ENCODE data around the gene PPFIA2.
A peak's percentile ranks its signal among the peaks of the same experiment; 100 is the strongest.

Gene PPFIA2

DNA sequence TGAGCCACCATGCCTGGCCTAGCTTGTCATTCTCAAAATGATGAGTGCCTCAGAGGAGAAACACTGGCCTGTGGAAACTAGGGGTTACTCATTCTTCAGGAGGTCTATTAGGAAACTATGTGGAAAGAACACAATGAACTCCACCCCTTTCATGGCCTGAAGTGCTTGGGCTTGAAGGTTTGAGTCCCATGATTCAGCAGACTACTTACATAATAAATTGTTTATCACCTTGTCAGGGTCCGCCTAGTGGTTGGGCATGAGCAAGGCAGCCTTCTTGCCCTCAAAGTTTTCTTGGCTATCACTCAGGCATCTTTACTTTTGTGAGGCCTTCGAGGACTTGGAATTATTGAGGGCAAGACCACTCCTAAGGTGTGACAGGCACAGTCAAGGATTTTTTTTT, 430.1 kb downstream of the PPFIA2 start:
- no peaks in the 10 kb centered on the region for H3K4me1 ChIP-seq
- no peaks in the 10 kb centered on the region for H3K27me3 ChIP-seq (ENCODE audit: low read depth)
- in situ Hi-C loops (cut with MboI; ENCODE audit: low sequenced_read_pairs): no loop called here
- H3K36me3 ChIP-seq (replicated peaks): no peaks in the 10 kb centered on the region
- peak; percentile 12 to 46 for DNase-seq (ENCODE audit: low spot score in 2 of 2)
- no peak overlapping the region for H3K4me3 ChIP-seq
- H3K9me3 ChIP-seq: no peaks in the 10 kb centered on the region

GRCh38 chr12:81327425-81327824, 431.7 kb downstream of the PPFIA2 start:
- Histone ChIP-seq H3K4me1 (no peaks in the 10 kb centered on the region), H3K9me3 (no peaks in the 10 kb centered on the region), H3K4me3 (no peak overlapping the region), H3K27me3 (ENCODE audit: low read depth) (no peaks in the 10 kb centered on the region), H3K36me3 (replicated peaks) (no peaks in the 10 kb centered on the region)
- in situ Hi-C loops (cut with MboI; ENCODE audit: low sequenced_read_pairs): no loop called here
- no peak for DNase-seq (ENCODE audit: low spot score in 2 of 2)

DNA sequence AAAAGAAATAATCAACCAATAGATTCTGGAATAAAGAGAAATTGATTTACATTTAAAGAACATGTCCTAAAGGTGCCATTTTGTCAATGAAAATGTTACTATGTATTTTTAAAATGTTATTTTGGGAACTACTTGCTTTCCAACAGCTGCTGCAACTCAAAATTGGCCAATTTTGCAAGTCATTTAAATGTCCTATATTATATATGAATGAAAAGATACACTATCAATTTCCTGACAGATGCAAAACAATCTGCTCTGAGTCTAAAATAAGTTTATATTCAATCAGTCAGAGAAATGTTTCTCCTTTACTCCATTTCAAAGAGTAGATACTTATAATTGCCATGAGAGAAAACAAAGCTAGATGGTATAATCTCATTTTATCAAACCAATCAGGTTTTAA, 434.1 kb downstream of the PPFIA2 start:
- H3K27me3 ChIP-seq (ENCODE audit: low read depth): no peaks in the 10 kb centered on the region
- H3K4me3 ChIP-seq: no peak overlapping the region
- H3K9me3 ChIP-seq: no peaks in the 10 kb centered on the region
- H3K36me3 ChIP-seq (replicated peaks): no peaks in the 10 kb centered on the region
- no peaks in the 10 kb centered on the region for H3K4me1 ChIP-seq
- no peak for DNase-seq (ENCODE audit: low spot score in 2 of 2)
- in situ Hi-C loops (cut with MboI; ENCODE audit: low sequenced_read_pairs): no loop called here

- Histone ChIP-seq H3K4me3 (no peak overlapping the region), H3K9me3 (no peaks in the 10 kb centered on the region), H3K36me3 (replicated peaks) (no peaks in the 10 kb centered on the region), H3K27me3 (ENCODE audit: low read depth) (no peaks in the 10 kb centered on the region), H3K4me1 (no peaks in the 10 kb centered on the region)
- in situ Hi-C loops (cut with MboI; ENCODE audit: low sequenced_read_pairs): no loop called here
- no peak for DNase-seq (ENCODE audit: low spot score in 2 of 2)
Measured at GRCh38 chr12:81314903-81315531, 444.1 kb downstream of the PPFIA2 start.

GRCh38 chr12:81303935-81304334, 455.2 kb downstream of the PPFIA2 start:
- Histone ChIP-seq H3K4me3 (no peak overlapping the region), H3K4me1 (no peaks in the 10 kb centered on the region), H3K9me3 (no peaks in the 10 kb centered on the region), H3K27me3 (ENCODE audit: low read depth) (no peaks in the 10 kb centered on the region; the same call in 1 of the 2 replicates), H3K36me3 (replicated peaks) (no peaks in the 10 kb centered on the region)
- no peak for DNase-seq (ENCODE audit: low spot score in 2 of 2)
- in situ Hi-C loops (cut with MboI; ENCODE audit: low sequenced_read_pairs): no loop called here

DNA sequence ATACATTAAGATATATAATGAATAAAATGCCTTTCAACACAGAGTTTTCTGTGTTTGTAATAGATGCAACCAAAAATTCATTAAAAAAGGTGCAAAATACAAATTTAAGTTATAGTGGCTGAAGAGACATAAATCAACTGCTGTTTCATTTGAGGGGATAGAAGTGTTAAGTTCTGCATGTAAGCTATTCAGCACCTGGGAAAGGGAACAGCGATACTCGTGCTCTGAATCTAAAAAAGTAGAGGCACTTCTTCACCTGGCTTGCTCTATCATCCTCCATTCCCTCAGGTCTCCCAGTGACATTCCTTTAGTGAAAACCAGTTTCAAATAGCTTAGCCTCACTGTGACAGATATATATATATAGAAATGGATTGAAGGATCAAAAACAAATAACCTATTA, 458.7 kb downstream of the PPFIA2 start:
- no peaks in the 10 kb centered on the region for H3K9me3 ChIP-seq

GRCh38 chr12:81297601-81298000, 461.5 kb downstream of the PPFIA2 start:
- DNase-seq (ENCODE audit: low spot score in 2 of 2): no peak
- no peak overlapping the region for H3K4me3 ChIP-seq
- in situ Hi-C loops (cut with MboI; ENCODE audit: low sequenced_read_pairs): no loop called here
- no peaks in the 10 kb centered on the region for H3K36me3 ChIP-seq (replicated peaks)
- H3K4me1 ChIP-seq: no peaks in the 10 kb centered on the region
- no peaks in the 10 kb centered on the region; the same call in 1 of the 2 replicates for H3K27me3 ChIP-seq (ENCODE audit: low read depth)
- no peaks in the 10 kb centered on the region for H3K9me3 ChIP-seq

More for the DNA sequence above, 458.7 kb downstream of the PPFIA2 start:
- H3K27me3 ChIP-seq (ENCODE audit: low read depth): no peaks in the 10 kb centered on the region; the same call in 1 of the 2 replicates
- no peak overlapping the region for H3K4me3 ChIP-seq
- in situ Hi-C loops (cut with MboI; ENCODE audit: low sequenced_read_pairs): no loop called here
- DNase-seq (ENCODE audit: low spot score in 2 of 2): no peak
- H3K4me1 ChIP-seq: no peaks in the 10 kb centered on the region
- H3K36me3 ChIP-seq (replicated peaks): no peaks in the 10 kb centered on the region

DNA sequence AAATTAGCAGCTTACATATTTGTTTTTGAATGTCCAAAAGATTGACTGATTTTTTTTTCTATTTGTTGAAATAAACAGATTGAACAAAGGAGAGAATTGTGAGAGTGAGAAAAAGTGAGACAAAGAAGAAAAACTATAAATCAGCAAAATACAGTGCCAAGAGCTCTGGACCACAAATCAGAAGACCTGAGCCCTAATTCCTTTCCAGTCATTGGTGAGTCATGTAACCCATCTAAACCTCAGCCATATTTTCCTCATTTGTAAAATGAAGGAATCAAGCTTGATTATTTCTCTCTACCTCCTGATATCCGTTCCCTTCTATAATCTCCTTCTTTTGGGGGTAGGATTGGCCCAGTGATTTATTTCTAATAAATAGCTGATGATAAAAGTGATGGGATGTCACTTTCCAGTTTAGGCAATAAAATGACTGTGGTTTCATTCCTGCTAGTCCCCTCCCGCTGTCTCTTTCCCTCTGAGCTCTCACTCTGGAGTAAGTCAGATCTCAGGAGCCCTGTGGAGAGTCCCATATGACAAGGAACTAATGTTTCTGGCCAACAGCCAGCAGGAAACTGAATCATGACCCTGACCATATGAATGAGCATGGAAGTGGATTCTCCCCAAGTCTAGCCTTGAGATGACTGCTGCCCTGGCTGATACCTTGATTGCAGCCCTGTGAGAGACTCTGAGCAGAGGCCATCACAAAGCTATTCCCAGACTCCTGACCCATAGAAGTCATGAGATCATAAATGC, 462.4 kb downstream of the PPFIA2 start:
- no peaks in the 10 kb centered on the region for H3K36me3 ChIP-seq (replicated peaks)
- no peaks in the 10 kb centered on the region for H3K4me1 ChIP-seq
- in situ Hi-C loops (cut with MboI; ENCODE audit: low sequenced_read_pairs): no loop called here
- no peaks in the 10 kb centered on the region for H3K9me3 ChIP-seq
- no peaks in the 10 kb centered on the region; the same call in 1 of the 2 replicates for H3K27me3 ChIP-seq (ENCODE audit: low read depth)
- DNase-seq (ENCODE audit: low spot score in 2 of 2): no peak
- no peak overlapping the region for H3K4me3 ChIP-seq

- in situ Hi-C loops (cut with MboI; ENCODE audit: low sequenced_read_pairs): no loop called here
- Histone ChIP-seq H3K27me3 (ENCODE audit: low read depth) (no peaks in the 10 kb centered on the region), H3K36me3 (replicated peaks) (no peaks in the 10 kb centered on the region), H3K9me3 (no peaks in the 10 kb centered on the region), H3K4me1 (no peaks in the 10 kb centered on the region), H3K4me3 (no peak overlapping the region)
- no peak for DNase-seq (ENCODE audit: low spot score in 2 of 2)
Measured at GRCh38 chr12:81295251-81295650, 463.9 kb downstream of the PPFIA2 start.

DNA sequence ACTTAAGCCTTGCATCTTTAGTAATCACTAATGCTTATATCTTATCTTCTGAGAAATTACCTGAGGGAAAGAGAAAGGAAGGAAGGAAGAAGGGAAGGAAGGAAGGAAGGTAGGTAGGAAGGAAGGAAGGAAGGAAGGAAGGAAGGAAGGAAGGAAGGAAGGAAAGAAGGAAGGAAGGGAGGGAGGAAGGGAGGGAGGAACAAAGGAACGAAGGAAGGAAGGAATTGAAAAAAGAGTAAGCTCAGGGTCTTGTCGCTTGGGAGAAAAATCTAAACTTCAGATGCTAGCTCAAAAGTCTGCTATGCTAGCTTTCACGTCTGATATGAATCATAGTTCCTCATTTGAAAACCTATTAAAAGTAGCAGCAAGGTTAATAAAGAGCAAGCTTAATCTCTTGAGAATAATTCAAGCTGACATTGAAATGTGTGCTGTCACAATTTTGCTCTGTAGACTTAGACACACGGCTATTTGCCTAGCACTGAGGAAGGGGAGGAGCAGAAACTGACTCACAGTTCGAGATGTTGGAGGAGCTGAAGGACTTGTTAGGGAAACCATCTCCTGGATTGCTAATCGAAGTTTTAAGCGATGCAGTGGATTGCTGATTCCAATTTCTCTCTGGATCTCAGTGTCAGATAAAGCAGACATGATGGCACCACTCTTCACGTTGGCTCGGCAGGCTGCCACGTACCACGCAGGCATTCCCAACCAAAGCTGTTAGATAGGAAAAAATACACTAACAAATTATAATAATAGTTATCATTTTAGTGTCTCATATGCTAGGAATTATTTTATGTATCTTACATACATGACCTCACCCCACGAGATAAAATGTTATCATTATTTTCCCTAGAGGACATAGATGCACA, 464.6 kb downstream of the PPFIA2 start:
- H3K4me3 ChIP-seq: no peak overlapping the region
- peaks cover under 1% of the 10 kb centered on the region; the same call in 1 of the 2 replicates for H3K4me1 ChIP-seq
- DNase-seq (ENCODE audit: low spot score in 2 of 2): no peak
- no peaks in the 10 kb centered on the region for H3K9me3 ChIP-seq
- in situ Hi-C loops (cut with MboI; ENCODE audit: low sequenced_read_pairs): no loop called here
- H3K27me3 ChIP-seq (ENCODE audit: low read depth): no peaks in the 10 kb centered on the region
- H3K36me3 ChIP-seq (replicated peaks): no peaks in the 10 kb centered on the region

GRCh38 chr12:81288651-81289050, 470.5 kb downstream of the PPFIA2 start:
- in situ Hi-C loops (cut with MboI; ENCODE audit: low sequenced_read_pairs): no loop called here
- Histone ChIP-seq H3K36me3 (replicated peaks) (no peaks in the 10 kb centered on the region), H3K9me3 (no peaks in the 10 kb centered on the region), H3K27me3 (ENCODE audit: low read depth) (no peaks in the 10 kb centered on the region), H3K4me3 (no peak overlapping the region), H3K4me1 (peaks cover 15% of the 10 kb centered on the region)
- peak in 1 of 2 experiments; percentile 91 for DNase-seq (ENCODE audit: low spot score in 2 of 2)

DNA sequence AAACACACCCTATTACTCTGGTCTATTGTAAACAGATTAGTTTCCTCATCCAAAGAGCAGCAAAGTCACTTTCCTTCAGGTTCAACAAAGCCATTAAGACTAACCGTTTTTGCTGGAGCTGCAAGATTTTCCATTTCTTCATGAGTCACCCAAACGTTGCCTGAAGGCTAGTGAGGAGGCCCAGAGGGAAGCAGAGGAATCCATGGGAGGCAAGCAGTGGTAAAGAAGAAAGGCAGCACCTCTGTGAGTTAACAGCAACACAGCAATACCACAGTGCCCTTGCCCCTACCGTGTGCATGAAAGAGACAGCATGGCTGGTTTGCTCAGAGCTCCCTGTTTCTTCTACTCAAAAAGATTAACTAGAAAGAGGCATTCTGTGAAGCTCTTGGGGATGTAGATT, 475.0 kb downstream of the PPFIA2 start:
- Histone ChIP-seq H3K4me3 (no peak overlapping the region), H3K36me3 (replicated peaks) (no peaks in the 10 kb centered on the region; the same call in 1 of the 2 replicates), H3K27me3 (ENCODE audit: low read depth) (no peaks in the 10 kb centered on the region), H3K4me1 (peaks cover 10% of the 10 kb centered on the region), H3K9me3 (no peaks in the 10 kb centered on the region)
- in situ Hi-C loops (cut with MboI; ENCODE audit: low sequenced_read_pairs): no loop called here
- peak; percentile 32 for DNase-seq (ENCODE audit: low spot score in 2 of 2)

GRCh38 chr12:81274637-81275529, 484.3 kb downstream of the PPFIA2 start:
- in situ Hi-C loops (cut with MboI; ENCODE audit: low sequenced_read_pairs): no loop called here
- Histone ChIP-seq H3K27me3 (ENCODE audit: low read depth) (no peaks in the 10 kb centered on the region), H3K4me3 (no peak overlapping the region), H3K9me3 (no peaks in the 10 kb centered on the region), H3K36me3 (replicated peaks) (no peaks in the 10 kb centered on the region; the same call in 1 of the 2 replicates), H3K4me1 (peaks cover 6% of the 10 kb centered on the region)
- DNase-seq (ENCODE audit: low spot score in 2 of 2): no peak
